GM19468 (cell line): ENCODE results near the gene TRAPPC2L.

Experiments
- ATAC-seq: cut with Tn5 transposase; IDR thresholded peaks from one replicate; pipeline ENCODE4 v1.9.1; 2021; ENCODE audit warnings: mild to moderate bottlenecking, moderate library complexity, moderate number of reproducible peaks; ENCODE audit not compliant: unreplicated experiment; ENCODE audit errors: extremely low read depth

Gene TRAPPC2L

GRCh38 chr16:88855736-88856121 lies 1.2 kb upstream of the TRAPPC2L start:
- ATAC-seq = no peak

- ATAC-seq = no peak
Measured at GRCh38 chr16:88856122-88856827, 652 bp upstream of the TRAPPC2L start.

GRCh38 chr16:88857728-88858339 lies 907 bp downstream of the TRAPPC2L start:
- ATAC-seq = no peak

GRCh38 chr16:88859381-88860091 lies 2.6 kb downstream of the TRAPPC2L start:
- ATAC-seq = no peak

GRCh38 chr16:88861359-88861758 lies 4.4 kb downstream of the TRAPPC2L start:
- no peak for ATAC-seq

- no peak for ATAC-seq
Measured at GRCh38 chr16:88862968-88863367, 6.0 kb downstream of the TRAPPC2L start.

GRCh38 chr16:88863426-88863825 lies 6.5 kb downstream of the TRAPPC2L start:
- no peak for ATAC-seq

- ATAC-seq = no peak
Measured at GRCh38 chr16:88864099-88864498, 7.2 kb downstream of the TRAPPC2L start.

- no peak for ATAC-seq
Measured at GRCh38 chr16:88864521-88864920, 7.6 kb downstream of the TRAPPC2L start.

- ATAC-seq = no peak
Measured at GRCh38 chr16:88865310-88865709, 8.4 kb downstream of the TRAPPC2L start.

- no peak for ATAC-seq
Measured at GRCh38 chr16:88865742-88866141, 8.8 kb downstream of the TRAPPC2L start.

GRCh38 chr16:88866151-88866920 lies 9.4 kb downstream of the TRAPPC2L start, which contains the start of gene PABPN1L:
TSS of gene PABPN1L (minus strand) at chr16:88866660. CDS start at chr16:88866606, 54 bp downstream.
- no peak for ATAC-seq

GRCh38 chr16:88867581-88868246 lies 10.8 kb downstream of the TRAPPC2L start:
- ATAC-seq = no peak

- no peak for ATAC-seq
Measured at GRCh38 chr16:88868974-88869672, 12.2 kb downstream of the TRAPPC2L start.

GRCh38 chr16:88869673-88869980 lies 12.7 kb downstream of the TRAPPC2L start:
- ATAC-seq = no peak

- no peak for ATAC-seq
Measured at GRCh38 chr16:88870608-88871348, 13.9 kb downstream of the TRAPPC2L start.

- no peak for ATAC-seq
Measured at GRCh38 chr16:88871349-88871702, 14.4 kb downstream of the TRAPPC2L start.

- ATAC-seq = no peak
Measured at GRCh38 chr16:88871730-88872416, 14.9 kb downstream of the TRAPPC2L start.
